ENCODE results near the gene ISL1. TPM values are rescaled to one million over a fixed set of nuclear protein-coding genes. Genes with fewer than 3 reads are reported as not detected.

The ISL1 gene
- total and polyA plus RNA-seq, 2 of the 8 experiments (the other 6 are each of a cell fraction or from before 2014, with no cell fraction given) = 0.05 to 0.19 TPM

- ChIA-PET CTCF (ENCODE audit: partially characterized antibody) (interaction anchor here (0.7 to 11.8 kb wide), 11 partner anchors 9 to 626 kb away, joined by 3 to 113 read pairs (median 4); no protein-coding TSS in a partner anchor), POLR2A (ENCODE audit: partially characterized antibody) (interaction anchor here (1.1 to 1.8 kb wide), 3 partner anchors 12 to 17 kb away, joined by 3 to 6 read pairs (median 3); no protein-coding TSS in a partner anchor)
- no peak overlapping the region for H4K91ac ChIP-seq (replicated peaks; ENCODE audit: insufficient read length, low read length)
- H3K4me2 ChIP-seq (ENCODE audit: insufficient read depth in 1 of 2, low read depth in 2 of 2, low read length in 2 of 2) = peak overlapping the region; percentile 91 to 93
- WGBS, 2 experiments (ENCODE audit: extremely low coverage in 1 of 2, insufficient coverage in 1 of 2, insufficient read length in 1 of 2, insufficient replicate concordance in 2 of 2, low coverage in 1 of 2, low lambda C conversion rate in 2 of 2, missing lambda C conversion rate in 1 of 2) = 2% methylated on average over 45 of the region's 45 CpGs; no CpG with 5 or more reads in 1 of the 2 experiments
- H3K4me3 ChIP-seq (ENCODE audit: extremely low read depth in 1 of 4, insufficient read depth in 2 of 4, low read depth in 3 of 4, low read length in 4 of 4) = peak overlapping the region; percentile 37 to 66 (median 55)
- peaks cover 0 to 6% of the 10 kb centered on the region in 2 experiments for H4K20me1 ChIP-seq (replicated peaks in 1 of 2; ENCODE audit: control insufficient read depth in 1 of 2, insufficient read depth in 2 of 2, low read length in 2 of 2)
- H3K79me1 ChIP-seq (ENCODE audit: low read depth, low read length) = no peaks in the 10 kb centered on the region
- no peak overlapping the region for H2BK12ac ChIP-seq (ENCODE audit: low read depth, low read length)
- H2BK120ac ChIP-seq (replicated peaks; ENCODE audit: low read depth, low read length) = no peak overlapping the region
- H3K23me2 ChIP-seq (ENCODE audit: low read depth, low read length) = peaks cover 30% of the 10 kb centered on the region
- DNase-seq (ENCODE audit: low read depth in 1 of 2, low spot score in 2 of 2) (no peak), FAIRE-seq (no peak)
- H3K9ac ChIP-seq (replicated peaks in 1 of 4; ENCODE audit: extremely low read depth in 1 of 4, low read depth in 3 of 4, low read length in 3 of 4) = no peak overlapping the region
- H3K36me3 ChIP-seq (ENCODE audit: control insufficient read depth in 2 of 4, insufficient read depth in 4 of 4, low read length in 3 of 4) = no peaks in the 10 kb centered on the region
- H3K4me1 ChIP-seq (replicated peaks in 1 of 4; ENCODE audit: control insufficient read depth in 3 of 4, insufficient read depth in 4 of 4, low read length in 3 of 4) = peaks cover 10 to 48% (median 26%) of the 10 kb centered on the region in 4 experiments
- H3K27ac ChIP-seq (ENCODE audit: low read depth, low read length) = no peak overlapping the region
- H2BK5ac ChIP-seq (ENCODE audit: low read depth, low read length) = no peak overlapping the region; the same call in 1 of the 2 replicates
- no peak overlapping the region for H3K14ac ChIP-seq (ENCODE audit: insufficient read length)
- no peak overlapping the region for H2BK15ac ChIP-seq (ENCODE audit: low read length)
- no peak overlapping the region for H3K56ac ChIP-seq (replicated peaks; ENCODE audit: insufficient read length, low read depth, low read length)
- no peak overlapping the region for H4K5ac ChIP-seq (ENCODE audit: insufficient read length, low read depth, low read length)
- H3K9me3 ChIP-seq (ENCODE audit: insufficient read depth in 2 of 2, low read depth in 1 of 2, low read length in 1 of 2) = no peaks in the 10 kb centered on the region; a peak in 1 of 4 replicates
- H4K8ac ChIP-seq (ENCODE audit: extremely low read depth, insufficient read depth, low read length) = peak overlapping the region; percentile 69; the same call in 1 of the 2 replicates
- H2AFZ ChIP-seq (ENCODE audit: low read length) = peak overlapping the region; percentile 69; the same call in 1 of the 2 replicates
- H3K27me3 ChIP-seq (replicated peaks in 1 of 4; ENCODE audit: control insufficient read depth in 3 of 4, extremely low read depth in 1 of 4, insufficient read depth in 3 of 4, low read length in 3 of 4) = peaks cover 49 to 99% (median 81%) of the 10 kb centered on the region in 4 experiments
- no peak overlapping the region for H2AK5ac ChIP-seq (ENCODE audit: low read depth, low read length)
- H2BK20ac ChIP-seq (ENCODE audit: low read length) = no peak overlapping the region
- H3K79me2 ChIP-seq (ENCODE audit: control insufficient read depth in 1 of 2, insufficient read depth in 2 of 2, low read length in 2 of 2) = no peaks in the 10 kb centered on the region
- H3K4ac ChIP-seq (replicated peaks; ENCODE audit: insufficient read length, low read depth, low read length) = no peak overlapping the region
- no peak overlapping the region for H3K23ac ChIP-seq (ENCODE audit: insufficient read length)
- 0 out of 2 replicates have a peak overlapping the region, but pooled peaks have one; percentile 43 for H3K18ac ChIP-seq (ENCODE audit: extremely low read depth, low read length)
- TF ChIP-seq MAX (IDR thresholded peaks at IDR 0.05) = peak; percentile 28; the same call in 1 of the 2 replicates
- TF ChIP-seq CTBP2 (IDR thresholded peaks at IDR 0.05; ENCODE audit: borderline replicate concordance, insufficient read depth, insufficient read length, low read length) = peak; percentile 74
- TF ChIP-seq RBBP5 (IDR thresholded peaks at IDR 0.05; ENCODE audit: borderline replicate concordance, low read depth, low read length) = 0 out of 2 replicates have a peak, but pooled peaks have one; percentile 76
- TF ChIP-seq RNF2 (IDR thresholded peaks at IDR 0.05; ENCODE audit: borderline replicate concordance, low read depth, low read length, missing control alignments, poor library complexity, severe bottlenecking) = peak; percentile 26
- TF ChIP-seq EZH2 (IDR thresholded peaks at IDR 0.05; ENCODE audit: low read depth, low read length, severe bottlenecking) = peak; percentile 53
- TF ChIP-seq SRF (IDR thresholded peaks at IDR 0.05; ENCODE audit: low read depth, low read length) = no peak
- TF ChIP-seq SAP30 (IDR thresholded peaks at IDR 0.05; ENCODE audit: insufficient read depth, insufficient replicate concordance, low read length) = no peak
- peak; percentile 71 for TF ChIP-seq KDM4A (IDR thresholded peaks at IDR 0.05; ENCODE audit: low read depth, low read length, severe bottlenecking)
- peak; percentile 68; the same call in 1 of the 2 replicates for TF ChIP-seq SUZ12 (IDR thresholded peaks at IDR 0.05; ENCODE audit: low read length)
Measured at GRCh38 chr5:51382521-51383130, 622 bp upstream of the ISL1 start.

All from H1 (cell line).